Esophagus mucosa (tissue), 1 donor: ENCODE data around the gene EWSR1. TPM values are rescaled to one million over a fixed set of nuclear protein-coding genes. Genes with fewer than 3 reads are reported as not detected.

ENCODE experiments used
- ATAC-seq: fragments of 200-7000 bp; cut with Tn5 transposase; one replicate; pipeline ENCODE4 v1.9.1; 2020
- total RNA-seq: library from RNA; stranded (reverse); gene quantifications from one replicate; pipeline ENCODE4 v1.2.4, GENCODE V29; 2023
- donor health status: DM: yes; HTN: yes; CAD: no.

The EWSR1 gene
- total RNA-seq, 1 donor from 2014 or later, result 127 TPM

DNA sequence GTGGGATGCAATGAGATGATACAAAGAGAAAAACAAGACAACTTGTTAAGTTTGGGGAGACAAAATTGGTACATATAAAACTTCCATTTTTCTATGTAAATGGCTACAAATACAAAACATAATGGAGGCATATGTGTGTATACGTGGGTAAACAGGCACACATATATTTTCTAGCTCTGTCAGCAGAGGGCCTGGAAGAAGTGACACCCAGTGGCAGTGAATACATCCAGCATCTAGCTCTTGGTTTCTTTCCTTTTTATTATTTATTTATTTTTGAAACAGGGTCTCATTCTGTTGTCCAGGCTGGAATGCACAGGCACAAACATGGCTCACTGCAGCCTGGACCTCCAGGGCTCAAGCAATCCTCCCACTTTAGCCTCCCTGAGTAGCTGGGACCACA, 52.5 kb downstream of the EWSR1 start:
- no peak for ATAC-seq

GRCh38 chr22:29323641-29324040, 55.6 kb downstream of the EWSR1 start:
- no peak for ATAC-seq

GRCh38 chr22:29325356-29325755, 57.3 kb downstream of the EWSR1 start:
- no peak for ATAC-seq

- no peak for ATAC-seq
Measured at GRCh38 chr22:29325785-29326315, 57.8 kb downstream of the EWSR1 start.

- peak; percentile 2 for ATAC-seq
Measured at GRCh38 chr22:29326481-29326880, 58.4 kb downstream of the EWSR1 start.

- no peak for ATAC-seq
Measured at GRCh38 chr22:29327089-29327764, 59.2 kb downstream of the EWSR1 start.

DNA sequence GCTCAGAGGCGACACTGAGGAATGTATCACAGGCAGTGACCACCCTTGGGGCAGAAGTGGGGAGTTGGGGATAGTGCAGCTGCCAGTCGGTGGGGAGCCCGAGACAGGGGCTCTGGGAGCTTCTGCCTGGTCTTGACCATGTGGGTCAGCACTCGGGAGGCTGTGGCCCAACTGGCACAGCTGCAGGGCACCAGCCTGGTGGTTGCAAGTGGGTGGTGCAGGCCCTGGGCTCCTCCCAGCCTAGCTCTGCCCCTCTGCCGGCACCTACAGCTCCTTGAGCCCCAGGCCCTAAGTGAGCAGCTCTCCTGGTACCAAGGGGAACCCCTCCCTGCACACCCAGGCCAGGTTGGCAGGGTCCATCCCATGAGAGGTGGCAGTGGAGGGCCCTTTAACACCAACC, 60.0 kb downstream of the EWSR1 start:
- ATAC-seq, result no peak

DNA sequence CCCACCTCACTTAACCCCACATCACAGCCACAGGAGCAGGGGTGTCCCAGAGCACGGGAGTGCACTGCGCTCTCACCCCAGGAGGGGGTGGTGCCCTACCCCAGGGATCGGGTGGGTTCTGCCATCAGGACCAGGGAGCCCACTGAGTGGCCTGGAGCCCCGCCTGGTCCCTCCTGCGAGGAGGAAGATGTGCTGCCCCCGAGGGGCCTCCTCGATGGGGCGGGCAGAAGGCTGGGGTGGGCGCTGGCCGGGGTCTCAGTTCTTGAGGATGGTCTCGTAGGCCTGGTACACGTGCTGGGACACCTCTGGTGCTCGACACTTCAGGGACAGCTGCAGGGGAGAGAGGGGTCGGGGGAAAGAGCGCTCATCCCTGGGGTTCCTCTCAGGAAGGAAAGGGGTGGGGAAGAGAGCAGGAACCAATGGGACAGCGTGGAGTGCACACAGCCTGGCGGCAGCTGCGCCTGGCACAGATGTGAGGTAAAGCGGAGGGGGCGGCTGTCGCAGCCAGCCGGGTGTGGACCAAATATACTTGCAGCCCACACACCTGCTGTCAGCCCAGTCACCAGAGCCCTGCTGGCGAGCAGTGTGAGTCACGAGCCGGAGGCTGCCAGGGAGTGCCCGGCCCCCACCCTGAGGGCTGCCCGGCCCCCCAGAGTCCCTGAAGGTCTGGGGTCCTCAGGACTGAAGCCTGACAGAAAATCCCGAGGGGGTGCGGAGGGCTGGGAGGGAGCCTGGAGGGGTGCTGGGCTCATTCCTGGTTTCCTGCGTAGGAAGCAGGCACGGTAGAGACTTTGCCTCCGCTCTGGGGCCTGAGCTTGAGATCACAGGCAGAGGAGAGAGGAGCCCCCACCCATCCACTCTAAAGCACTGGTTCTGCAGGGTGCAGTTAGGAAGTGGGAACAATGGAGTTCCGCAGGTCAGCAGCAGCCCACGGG, 60.8 kb downstream of the EWSR1 start:
- no peak for ATAC-seq

DNA sequence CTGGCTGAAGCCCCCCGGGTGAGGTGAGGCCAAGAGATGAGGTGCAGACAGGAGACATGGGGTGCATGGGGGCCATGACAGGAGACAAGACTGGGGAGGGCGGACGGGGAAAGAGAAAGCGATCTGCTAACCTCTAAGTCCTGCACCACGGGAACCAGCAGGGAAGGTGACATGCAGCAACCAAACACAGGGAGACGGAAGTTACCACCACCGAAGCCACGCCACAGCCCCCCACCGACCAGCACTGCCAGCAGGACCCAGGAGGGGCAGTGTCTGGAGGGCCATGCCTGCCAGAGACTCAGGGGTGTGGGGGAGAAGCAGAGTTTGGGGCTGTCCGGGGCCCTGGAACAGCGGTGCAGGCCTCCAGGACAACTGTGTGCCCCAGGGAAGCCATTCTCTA, 61.5 kb downstream of the EWSR1 start:
- ATAC-seq, result no peak

DNA sequence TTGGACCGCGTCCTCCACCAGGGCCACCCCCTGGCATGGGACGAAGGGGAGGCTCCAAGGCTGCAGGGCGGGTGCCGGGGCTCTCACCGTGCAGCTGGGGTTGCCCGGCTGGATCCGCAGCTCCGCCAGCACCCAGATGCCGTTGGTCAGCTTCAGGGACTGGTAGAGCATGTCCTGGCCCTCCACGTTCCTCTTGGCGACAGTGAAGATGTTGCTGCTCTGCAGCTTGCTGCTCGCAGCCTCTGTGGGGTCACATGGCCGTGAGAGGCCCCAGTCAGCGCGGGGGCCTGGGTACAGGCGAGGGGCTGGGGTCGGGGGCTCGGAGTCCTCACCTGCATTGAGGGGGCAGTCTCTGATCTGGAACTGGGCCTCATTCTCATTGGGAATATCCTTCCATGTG, 62.2 kb downstream of the EWSR1 start:
- ATAC-seq, result no peak

DNA sequence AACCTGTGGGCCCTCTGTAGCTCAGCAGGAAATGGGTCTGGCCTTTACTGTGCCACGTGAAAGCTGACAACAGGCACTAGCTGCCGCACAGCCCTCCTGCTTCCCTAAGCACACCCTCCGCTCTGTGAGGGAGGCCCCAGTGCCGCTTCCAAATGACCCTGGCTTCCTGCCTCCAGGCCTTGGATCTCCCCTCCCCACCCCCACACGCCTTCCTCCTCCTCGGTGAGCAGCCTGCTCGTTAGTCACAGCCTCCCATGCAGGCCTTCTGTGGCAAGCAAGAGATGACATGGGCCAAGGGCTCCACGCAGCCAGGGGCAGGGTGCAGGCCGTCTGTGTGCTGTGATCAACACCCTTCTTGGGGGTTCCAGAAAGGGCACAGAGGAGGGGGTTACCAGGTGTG, 62.7 kb downstream of the EWSR1 start:
- ATAC-seq, result no peak

GRCh38 chr22:29331213-29331612, 63.1 kb downstream of the EWSR1 start:
- ATAC-seq, result no peak

- no peak for ATAC-seq
Measured at GRCh38 chr22:29331658-29332300, 63.7 kb downstream of the EWSR1 start.

DNA sequence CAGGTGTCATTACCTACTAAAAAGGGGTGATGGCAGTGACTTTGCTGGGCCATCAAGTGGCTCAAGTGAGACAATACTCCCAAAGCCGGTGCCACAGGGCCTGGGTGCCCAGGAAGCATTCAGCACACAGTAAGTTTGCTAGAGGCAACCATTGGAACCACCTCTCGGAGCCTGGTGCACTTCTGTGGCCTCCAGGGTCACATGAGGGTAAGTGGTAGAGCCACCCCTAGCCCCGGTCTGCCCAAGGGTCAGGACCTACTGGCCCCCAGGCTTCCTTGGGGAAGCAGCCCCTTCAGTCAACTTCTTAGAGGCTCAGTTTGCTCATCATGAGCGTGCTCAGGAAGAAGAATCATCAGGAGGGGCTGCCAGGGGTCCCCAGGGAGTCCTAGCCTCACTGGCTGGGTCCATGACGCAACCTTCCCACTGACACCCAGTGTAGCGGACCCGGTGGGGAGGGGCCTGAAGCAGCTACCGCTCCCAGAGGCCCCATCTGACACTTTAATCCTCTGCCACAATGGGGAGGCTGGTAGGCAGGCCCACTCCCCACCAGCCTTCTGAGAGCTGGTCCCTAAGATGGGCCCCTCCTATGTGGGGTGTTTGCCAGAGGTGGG, 64.9 kb downstream of the EWSR1 start:
- no peak for ATAC-seq

- no peak for ATAC-seq
Measured at GRCh38 chr22:29334148-29334547, 66.1 kb downstream of the EWSR1 start.

DNA sequence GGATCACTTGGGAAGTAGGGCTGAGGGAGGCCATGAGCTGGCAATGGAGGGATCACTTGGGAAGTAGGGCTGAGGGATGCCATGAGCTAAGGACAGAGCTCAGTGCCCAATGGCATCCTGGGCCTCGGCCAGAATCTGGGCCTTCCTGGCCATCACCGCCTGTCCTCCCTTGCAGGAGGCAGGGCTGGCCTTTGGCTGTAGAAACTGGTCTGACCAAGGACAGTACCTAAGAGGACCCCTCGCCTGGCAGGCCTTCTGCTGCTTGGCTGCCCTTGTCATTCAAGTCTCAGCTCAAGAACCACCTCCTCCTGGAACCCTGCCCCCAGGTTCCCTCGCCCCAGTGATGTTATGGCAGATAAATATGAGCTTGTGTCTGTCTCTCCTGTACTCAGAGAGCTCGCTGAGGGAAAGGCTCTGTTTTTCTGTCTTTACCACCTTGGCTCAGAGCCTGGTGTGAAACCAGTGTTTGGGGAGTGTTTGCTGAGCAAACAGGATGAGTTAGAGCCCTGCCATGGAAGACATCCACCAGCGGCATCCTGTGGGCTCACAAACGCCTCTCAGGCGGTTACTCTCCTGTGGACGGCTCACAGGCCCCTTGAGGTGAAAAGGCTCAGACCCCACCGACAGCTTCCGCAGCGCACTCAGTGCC, 66.8 kb downstream of the EWSR1 start:
- ATAC-seq, result no peak

DNA sequence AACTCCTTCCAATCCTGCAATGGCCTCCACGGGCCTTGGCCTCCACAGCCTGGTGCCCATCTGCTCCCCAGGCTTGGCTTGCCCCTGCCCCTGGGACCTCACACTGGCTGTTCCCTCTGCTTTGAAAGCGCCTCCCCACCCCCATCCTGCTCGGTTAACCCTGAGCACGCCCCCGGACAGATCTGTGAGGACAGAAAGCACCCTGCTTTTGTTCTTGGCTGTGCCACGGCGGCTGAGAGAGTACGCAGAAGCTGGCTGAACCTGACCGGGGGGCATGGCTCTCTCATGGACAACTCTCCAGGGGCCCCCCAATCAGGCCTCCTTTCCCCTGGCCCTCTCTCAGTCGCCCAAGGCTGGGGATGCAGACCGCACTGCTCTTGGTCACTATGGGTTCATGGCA, 67.6 kb downstream of the EWSR1 start:
- ATAC-seq, result no peak

GRCh38 chr22:29336751-29337490, 68.9 kb downstream of the EWSR1 start:
- no peak for ATAC-seq

DNA sequence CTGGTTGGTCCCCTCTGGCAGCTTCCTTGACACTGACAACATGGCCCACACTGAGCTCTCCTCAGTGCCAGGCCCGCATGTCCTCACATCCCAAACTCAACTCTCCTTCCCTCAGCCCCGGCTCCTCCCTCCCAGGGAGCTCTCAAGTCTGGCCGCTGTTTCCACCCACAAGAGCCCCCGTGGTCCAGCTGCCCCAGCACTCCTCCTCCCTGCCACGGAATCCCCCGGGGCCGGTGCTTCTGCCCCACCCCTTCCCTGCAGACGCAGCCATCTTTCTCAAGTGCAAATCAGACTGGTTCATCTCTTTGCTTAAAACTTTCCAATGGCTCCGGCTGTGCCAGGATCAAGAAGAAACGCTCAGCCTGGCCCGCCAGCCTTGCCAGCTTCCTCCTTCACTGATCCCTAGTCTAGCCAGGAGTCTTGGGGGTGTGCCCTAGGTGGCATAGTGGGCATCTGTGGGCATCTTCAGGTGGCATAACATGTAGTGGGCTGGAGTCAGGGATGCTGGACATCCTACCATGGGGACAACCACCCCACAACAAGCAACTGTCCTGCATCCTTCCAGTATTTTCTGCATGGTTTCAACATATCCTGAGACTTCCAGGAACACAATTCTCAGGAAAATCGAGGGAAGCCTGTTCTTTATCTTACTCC, 69.7 kb downstream of the EWSR1 start:
- ATAC-seq, result no peak

DNA sequence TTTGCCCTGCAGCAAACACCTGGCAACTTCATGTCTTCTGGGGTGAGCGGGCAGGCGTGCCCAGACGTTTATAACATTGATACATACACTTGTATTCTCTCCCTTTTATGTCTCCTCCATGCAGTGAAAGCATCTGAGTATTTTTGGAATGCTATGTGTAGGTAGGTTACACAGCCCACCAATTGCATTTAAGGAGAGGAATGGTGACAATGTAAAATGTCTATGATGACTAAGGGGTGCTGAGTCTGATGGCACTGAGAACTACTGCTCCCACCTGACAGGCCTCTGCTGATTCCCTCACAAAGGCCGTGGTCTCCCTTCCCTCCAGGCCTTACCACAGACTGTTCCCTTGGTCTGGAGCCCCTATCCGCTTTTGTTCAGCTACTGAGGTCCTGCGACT, 70.3 kb downstream of the EWSR1 start:
- no peak for ATAC-seq
